Midbrain (tissue), 1 donor: ENCODE data around the gene DOP1A.

ENCODE experiments used
- DNase-seq: peaks from one replicate; lab custom pipeline; 2025; lab: John Stamatoyannopoulos, UW

Gene DOP1A

GRCh38 chr6:83199863-83200225 is 132.4 kb downstream of the DOP1A start:
- DNase-seq = no peak

- DNase-seq = no peak
Measured at GRCh38 chr6:83202031-83202430, 134.6 kb downstream of the DOP1A start.

GRCh38 chr6:83215131-83216047 is 147.9 kb downstream of the DOP1A start:
- peak; percentile 85 for DNase-seq

DNA sequence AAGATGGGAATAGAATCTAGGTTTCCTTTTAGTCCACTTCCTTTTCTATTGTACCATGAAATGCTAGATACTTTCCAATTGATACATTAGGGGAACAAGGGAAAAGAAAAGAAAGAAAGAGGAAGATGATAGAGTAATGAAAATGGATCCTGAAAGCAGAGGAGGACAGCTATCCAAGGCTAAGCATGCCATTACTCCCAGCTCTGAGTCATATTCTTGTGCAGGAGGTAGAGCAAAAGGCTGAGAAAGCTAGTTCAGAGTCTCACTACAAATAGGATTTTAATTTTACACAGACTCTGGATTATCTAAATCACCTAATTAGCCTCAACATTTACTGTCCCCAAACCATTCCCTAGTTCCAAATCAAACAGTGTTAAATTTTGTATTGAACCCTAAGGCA is 149.3 kb downstream of the DOP1A start:
- DNase-seq = no peak
